HG02798 (cell line): ENCODE results near the gene KCTD10.
"Not testable (repeated sequence)": the region's sequence is repeated elsewhere in the genome, so short reads cannot be mapped to it uniquely, and the experiment has no call there.

Experiments used
- ATAC-seq: cut with Tn5 transposase; IDR thresholded peaks from one replicate; pipeline ENCODE4 v1.9.1; 2021; ENCODE audit warnings: mild to moderate bottlenecking; ENCODE audit not compliant: unreplicated experiment, poor library complexity

The KCTD10 gene

DNA sequence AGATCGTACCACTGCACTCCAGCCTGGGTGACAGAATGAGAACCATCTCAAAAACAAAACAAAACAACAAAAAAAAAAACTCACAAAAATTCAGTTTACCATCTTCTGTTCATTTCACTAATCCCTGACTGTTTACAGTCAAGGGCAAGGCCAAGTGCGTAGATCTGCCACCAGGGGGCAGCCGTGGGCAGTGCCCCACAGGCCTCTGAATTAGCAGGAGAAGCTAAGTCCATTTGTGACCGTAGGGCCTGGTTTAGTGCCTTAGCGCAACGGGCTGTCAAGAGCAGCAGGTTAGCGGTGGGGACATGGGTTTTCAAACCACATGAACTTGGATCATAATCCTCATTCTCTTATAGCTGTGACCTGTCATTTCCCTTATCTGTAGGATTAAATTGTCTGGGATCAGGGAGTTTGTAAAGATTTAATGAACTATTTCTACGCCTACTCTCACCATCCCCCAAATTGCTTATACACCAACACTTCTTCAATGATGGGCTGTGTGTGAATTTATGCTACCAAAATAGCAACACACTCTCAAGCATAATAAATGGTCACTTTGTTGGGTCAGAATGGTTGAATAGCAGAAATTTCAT, 49.0 kb downstream of the KCTD10 start:
- peak; percentile 71 for ATAC-seq

DNA sequence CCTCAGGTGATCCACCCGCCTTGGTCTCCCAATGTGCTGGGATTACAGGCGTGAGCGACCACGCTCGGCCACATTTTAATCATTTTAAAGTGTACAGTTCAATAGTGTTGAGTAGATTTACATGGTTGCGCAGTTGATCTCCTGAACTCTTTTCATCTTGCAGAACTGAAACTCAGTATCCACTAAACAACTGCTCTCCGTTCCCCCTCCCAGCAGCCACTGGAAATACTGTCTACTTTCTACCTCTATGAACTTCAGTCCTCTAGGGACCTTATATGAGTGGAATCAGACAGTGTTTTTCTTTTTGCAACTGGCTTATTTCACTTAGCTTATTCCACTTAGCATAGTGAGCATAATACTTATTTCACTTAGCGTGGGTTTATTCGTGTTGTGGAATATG, 53.7 kb downstream of the KCTD10 start:
- ATAC-seq, result no peak

DNA sequence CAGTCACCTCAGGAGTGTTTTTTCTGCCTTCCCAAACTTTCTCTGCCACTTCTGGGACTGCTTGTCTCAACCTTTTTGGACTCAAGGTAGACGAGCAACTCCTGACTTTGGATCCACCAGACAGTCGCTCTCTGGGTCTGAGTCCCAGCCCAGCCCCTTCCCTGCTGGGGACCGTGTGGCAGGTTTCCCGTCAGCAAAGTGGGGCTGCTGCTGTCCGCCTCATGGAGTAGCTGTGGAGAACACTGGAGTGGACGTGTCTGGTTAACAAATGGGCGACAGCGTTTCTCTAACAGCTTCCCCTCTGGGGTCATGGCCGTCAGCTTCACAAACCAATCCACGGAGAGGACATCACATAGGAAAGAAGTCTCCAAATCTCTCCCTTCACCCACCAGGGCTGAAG, 54.8 kb downstream of the KCTD10 start:
- ATAC-seq, result no peak

DNA sequence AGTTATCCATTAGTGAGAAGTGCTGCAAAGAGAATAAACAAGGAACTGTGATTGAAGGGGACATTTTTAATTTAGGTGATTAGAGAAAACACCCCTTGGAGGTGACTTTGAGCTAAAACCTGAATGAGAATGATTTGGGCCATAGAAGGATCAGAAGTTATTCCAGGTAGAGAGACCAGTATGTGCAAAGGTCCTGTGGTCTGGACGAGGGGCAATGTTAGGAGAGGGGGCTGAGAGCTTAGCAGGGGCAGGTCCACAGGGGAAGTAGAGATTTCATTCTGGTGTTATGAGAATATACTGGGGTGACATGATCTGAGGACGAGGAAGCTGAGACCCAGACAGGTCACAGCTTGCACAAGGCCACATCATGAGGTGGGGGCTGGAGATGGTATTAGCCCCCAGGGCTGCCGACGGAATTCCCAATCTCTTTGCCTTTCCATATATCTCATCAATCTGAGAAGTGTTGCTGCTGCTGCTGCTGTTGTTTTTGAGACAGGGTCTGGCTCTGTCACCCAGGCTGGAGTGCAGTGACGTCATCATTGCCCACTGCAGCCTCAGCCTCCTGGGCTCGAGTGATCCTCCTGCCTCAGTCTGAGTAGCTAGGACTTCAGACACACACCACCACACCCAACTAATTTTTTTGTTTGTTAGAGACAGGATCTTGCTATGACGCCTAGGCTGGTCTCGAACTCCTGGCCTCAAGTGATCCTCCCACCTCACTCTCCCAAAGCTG, 55.6 kb downstream of the KCTD10 start:
- ATAC-seq, result no peak

DNA sequence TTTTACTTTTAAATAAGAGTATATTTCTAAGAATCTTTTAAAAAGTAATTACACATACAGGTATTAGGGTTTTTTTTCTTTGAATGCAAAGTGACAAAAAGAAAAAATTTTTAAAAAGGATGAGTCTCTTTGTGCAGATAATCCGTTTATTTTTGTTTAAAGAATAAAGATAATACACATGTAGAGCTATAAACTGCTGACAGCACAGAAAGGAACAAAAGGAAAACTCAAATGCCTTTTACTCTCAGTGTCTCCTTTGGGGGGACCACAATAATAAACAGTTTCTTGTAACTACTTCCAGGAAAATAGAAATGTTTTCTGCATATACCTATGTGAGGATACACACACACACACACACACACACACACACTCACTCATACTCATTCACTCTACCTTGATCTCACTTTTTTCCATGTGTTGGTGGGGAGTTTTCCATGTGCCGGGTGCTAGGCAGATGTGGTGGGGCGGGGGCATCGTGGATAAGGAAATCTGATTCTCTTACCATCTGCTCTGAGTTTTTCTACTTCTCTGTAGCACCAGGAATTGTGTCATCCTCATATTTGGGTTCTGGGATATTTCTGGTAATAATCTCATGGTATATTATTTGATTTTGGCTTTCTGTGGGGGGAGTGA, 58.1 kb downstream of the KCTD10 start:
- no peak for ATAC-seq

DNA sequence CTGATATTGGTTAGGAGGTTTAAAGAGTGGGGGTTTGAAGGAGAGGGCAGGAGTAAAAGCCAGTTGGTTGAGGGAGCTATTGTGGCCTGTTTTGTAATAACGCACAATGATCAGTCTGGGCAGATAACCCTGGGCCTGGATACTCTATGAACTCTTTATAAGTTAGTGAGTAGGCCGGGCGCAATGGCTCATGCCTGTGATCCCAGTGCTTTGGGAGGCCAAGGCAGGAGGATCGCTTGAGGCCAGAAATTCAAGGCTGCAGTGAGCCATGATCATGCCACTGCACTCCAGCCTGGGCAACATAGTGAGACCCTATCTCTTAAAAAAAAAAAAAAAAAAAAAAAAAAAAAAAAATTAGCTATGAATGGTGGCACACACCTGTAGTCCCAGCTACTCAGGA, 71.0 kb downstream of the KCTD10 start:
- not testable (repeated sequence) for ATAC-seq

DNA sequence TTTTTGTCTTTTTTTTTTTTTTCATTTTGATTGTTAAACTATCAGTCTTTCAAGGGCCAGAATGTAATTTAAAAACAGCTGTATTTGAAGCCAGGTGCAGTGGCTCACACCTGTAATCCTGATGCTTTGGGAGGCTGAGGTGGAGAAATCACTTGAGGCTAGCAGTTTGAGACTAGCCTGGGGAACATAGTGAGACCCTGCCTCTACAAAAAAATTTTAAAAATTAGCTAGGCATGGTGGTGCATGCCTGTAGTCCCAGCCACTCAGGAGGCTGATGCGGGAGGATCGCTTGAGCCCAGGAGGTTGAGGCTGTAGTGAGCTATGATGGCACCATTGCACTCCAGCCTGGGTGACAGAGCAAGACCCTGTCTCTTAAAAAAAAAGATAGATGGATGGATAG, 72.3 kb downstream of the KCTD10 start:
- not testable (repeated sequence) for ATAC-seq
